SK-N-SH treated with all-trans-retinoic acid at 6 μM for 48 hours (cell line): ENCODE results near the gene DPYSL3.

ENCODE experiments used
- ATAC-seq: fragments of 200-7000 bp; cut with Tn5 transposase; 3 replicates; pipeline ENCODE4 v1.9.1; 2020; ENCODE audit warnings: mild to moderate bottlenecking, moderate library complexity
- ARNTL ChIP-seq: fragments of 450-650 bp; formaldehyde crosslinking; IDR thresholded peaks from 2 replicates; pipeline ENCODE4 v1.5.0; 2020; ENCODE audit warnings: low read depth, mild to moderate bottlenecking, moderate library complexity, borderline replicate concordance
- BACH2 ChIP-seq: fragments of 250-450 bp; sonication (Bioruptor Pico); IDR thresholded peaks from 2 replicates; pipeline ENCODE4 v1.9.0; 2021; ENCODE audit warnings: mild to moderate bottlenecking, borderline replicate concordance
- CSRNP3 ChIP-seq: fragments of 250-450 bp; sonication (Bioruptor Pico); IDR thresholded peaks from 2 replicates; pipeline ENCODE4 v1.5.1; 2021; ENCODE audit warnings: mild to moderate bottlenecking, moderate library complexity
- ESRRG ChIP-seq: fragments of 250-450 bp; sonication (Bioruptor Pico); IDR thresholded peaks from 2 replicates; pipeline ENCODE4 v1.6.1; 2021; ENCODE audit warnings: mild to moderate bottlenecking
- GLIS3 ChIP-seq: fragments of 250-450 bp; sonication (Bioruptor Pico); IDR thresholded peaks from 2 replicates; pipeline ENCODE4 v1.5.0; 2020; ENCODE audit warnings: mild to moderate bottlenecking, moderate library complexity
- ISL1 ChIP-seq: fragments of 250-450 bp; sonication (Bioruptor Pico); IDR thresholded peaks from 2 replicates; pipeline ENCODE4 v2.1.2; 2022; ENCODE audit warnings: mild to moderate bottlenecking, moderate library complexity
- OSR1 ChIP-seq: fragments of 250-450 bp; sonication (Bioruptor Pico); IDR thresholded peaks from 2 replicates; pipeline ENCODE4 v1.8.0; 2022; ENCODE audit warnings: moderate library complexity, mild to moderate bottlenecking, inconsistent platforms
- PPARA ChIP-seq: fragments of 250-450 bp; sonication (Bioruptor Pico); IDR thresholded peaks from 2 replicates; pipeline ENCODE4 v1.5.0; 2020; ENCODE audit warnings: mild to moderate bottlenecking, borderline replicate concordance
- RARB ChIP-seq: fragments of 250-450 bp; sonication (Bioruptor Pico); IDR thresholded peaks from 2 replicates; pipeline ENCODE4 v1.8.0; 2021; ENCODE audit warnings: mild to moderate bottlenecking, moderate library complexity
- SNAI2 ChIP-seq: fragments of 250-450 bp; sonication (Bioruptor Pico); IDR thresholded peaks from 2 replicates; pipeline ENCODE4 v1.5.0; 2020; ENCODE audit warnings: mild to moderate bottlenecking, moderate library complexity
- ZC3H10 ChIP-seq: fragments of 250-450 bp; sonication (Bioruptor Pico); IDR thresholded peaks from 2 replicates; pipeline ENCODE4 v1.5.1; 2021; ENCODE audit warnings: mild to moderate bottlenecking, moderate library complexity
- ZFP3 ChIP-seq: fragments of 250-450 bp; sonication (Bioruptor Pico); IDR thresholded peaks from 2 replicates; pipeline ENCODE4 v1.5.0; 2020; ENCODE audit warnings: mild to moderate bottlenecking, moderate library complexity
- ZFP30 ChIP-seq: fragments of 450-650 bp; formaldehyde crosslinking; IDR thresholded peaks from 2 replicates; pipeline ENCODE4 v1.5.0; 2022; ENCODE audit warnings: mild to moderate bottlenecking, moderate library complexity
- ZNF70 ChIP-seq: fragments of 450-650 bp; formaldehyde crosslinking; IDR thresholded peaks from 2 replicates; pipeline ENCODE4 v1.5.0; 2020; ENCODE audit warnings: mild to moderate bottlenecking, moderate library complexity
- ZNF8 ChIP-seq: fragments of 450-650 bp; formaldehyde crosslinking; IDR thresholded peaks from 2 replicates; pipeline ENCODE4 v1.5.0; 2020; ENCODE audit warnings: mild to moderate bottlenecking, moderate library complexity
- TF ChIP-seq, protein P1 (sequence below): fragments of 250-450 bp; sonication (Bioruptor Pico); IDR thresholded peaks from 2 replicates; pipeline ENCODE4 v1.8.0; 2020; ENCODE audit warnings: mild to moderate bottlenecking, moderate library complexity, borderline replicate concordance
- TF ChIP-seq, protein P2 (sequence below): fragments of 250-450 bp; sonication (Bioruptor Pico); IDR thresholded peaks from 2 replicates; pipeline ENCODE4 v1.5.0; 2020; ENCODE audit warnings: mild to moderate bottlenecking, moderate library complexity
- TF ChIP-seq, protein P3 (sequence below): fragments of 250-450 bp; sonication (Bioruptor Pico); IDR thresholded peaks from 2 replicates; pipeline ENCODE4 v1.8.0; 2021; ENCODE audit warnings: low read depth, mild to moderate bottlenecking, moderate library complexity, borderline replicate concordance

The DPYSL3 gene

GRCh38 chr5:147544556-147544955, 34.7 kb upstream of the DPYSL3 start (continued):
- TF ChIP-seq PPARA (CRISPR knock-in tag), result no peak
- TF ChIP-seq ZFP30 (CRISPR knock-in tag), result no peak
- TF ChIP-seq RARB (CRISPR knock-in tag), result no peak
- TF ChIP-seq ZNF8 (CRISPR knock-in tag), result no peak
- no peak for TF ChIP-seq ISL1 (CRISPR knock-in tag)
- no peak for TF ChIP-seq ESRRG (CRISPR knock-in tag)
- TF ChIP-seq SNAI2, result no peak
- no peak for TF ChIP-seq ZNF70 (CRISPR knock-in tag)
- TF ChIP-seq ARNTL (CRISPR knock-in tag), result no peak
- TF ChIP-seq ZFP3, result no peak

- peak; percentile 82 for ATAC-seq
- no peak for TF ChIP-seq ZFP30 (CRISPR knock-in tag)
Observed at GRCh38 chr5:147539053-147539452, 29.2 kb upstream of the DPYSL3 start.

GRCh38 chr5:147538236-147538635, 28.4 kb upstream of the DPYSL3 start:
- TF ChIP-seq SNAI2 (no peak), GLIS3 (CRISPR knock-in tag) (no peak), CSRNP3 (CRISPR knock-in tag) (no peak)
- TF ChIP-seq, protein P1, sequence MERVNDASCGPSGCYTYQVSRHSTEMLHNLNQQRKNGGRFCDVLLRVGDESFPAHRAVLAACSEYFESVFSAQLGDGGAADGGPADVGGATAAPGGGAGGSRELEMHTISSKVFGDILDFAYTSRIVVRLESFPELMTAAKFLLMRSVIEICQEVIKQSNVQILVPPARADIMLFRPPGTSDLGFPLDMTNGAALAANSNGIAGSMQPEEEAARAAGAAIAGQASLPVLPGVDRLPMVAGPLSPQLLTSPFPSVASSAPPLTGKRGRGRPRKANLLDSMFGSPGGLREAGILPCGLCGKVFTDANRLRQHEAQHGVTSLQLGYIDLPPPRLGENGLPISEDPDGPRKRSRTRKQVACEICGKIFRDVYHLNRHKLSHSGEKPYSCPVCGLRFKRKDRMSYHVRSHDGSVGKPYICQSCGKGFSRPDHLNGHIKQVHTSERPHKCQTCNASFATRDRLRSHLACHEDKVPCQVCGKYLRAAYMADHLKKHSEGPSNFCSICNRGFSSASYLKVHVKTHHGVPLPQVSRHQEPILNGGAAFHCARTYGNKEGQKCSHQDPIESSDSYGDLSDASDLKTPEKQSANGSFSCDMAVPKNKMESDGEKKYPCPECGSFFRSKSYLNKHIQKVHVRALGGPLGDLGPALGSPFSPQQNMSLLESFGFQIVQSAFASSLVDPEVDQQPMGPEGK (CRISPR knock-in tag), result no peak
- TF ChIP-seq, protein P2, sequence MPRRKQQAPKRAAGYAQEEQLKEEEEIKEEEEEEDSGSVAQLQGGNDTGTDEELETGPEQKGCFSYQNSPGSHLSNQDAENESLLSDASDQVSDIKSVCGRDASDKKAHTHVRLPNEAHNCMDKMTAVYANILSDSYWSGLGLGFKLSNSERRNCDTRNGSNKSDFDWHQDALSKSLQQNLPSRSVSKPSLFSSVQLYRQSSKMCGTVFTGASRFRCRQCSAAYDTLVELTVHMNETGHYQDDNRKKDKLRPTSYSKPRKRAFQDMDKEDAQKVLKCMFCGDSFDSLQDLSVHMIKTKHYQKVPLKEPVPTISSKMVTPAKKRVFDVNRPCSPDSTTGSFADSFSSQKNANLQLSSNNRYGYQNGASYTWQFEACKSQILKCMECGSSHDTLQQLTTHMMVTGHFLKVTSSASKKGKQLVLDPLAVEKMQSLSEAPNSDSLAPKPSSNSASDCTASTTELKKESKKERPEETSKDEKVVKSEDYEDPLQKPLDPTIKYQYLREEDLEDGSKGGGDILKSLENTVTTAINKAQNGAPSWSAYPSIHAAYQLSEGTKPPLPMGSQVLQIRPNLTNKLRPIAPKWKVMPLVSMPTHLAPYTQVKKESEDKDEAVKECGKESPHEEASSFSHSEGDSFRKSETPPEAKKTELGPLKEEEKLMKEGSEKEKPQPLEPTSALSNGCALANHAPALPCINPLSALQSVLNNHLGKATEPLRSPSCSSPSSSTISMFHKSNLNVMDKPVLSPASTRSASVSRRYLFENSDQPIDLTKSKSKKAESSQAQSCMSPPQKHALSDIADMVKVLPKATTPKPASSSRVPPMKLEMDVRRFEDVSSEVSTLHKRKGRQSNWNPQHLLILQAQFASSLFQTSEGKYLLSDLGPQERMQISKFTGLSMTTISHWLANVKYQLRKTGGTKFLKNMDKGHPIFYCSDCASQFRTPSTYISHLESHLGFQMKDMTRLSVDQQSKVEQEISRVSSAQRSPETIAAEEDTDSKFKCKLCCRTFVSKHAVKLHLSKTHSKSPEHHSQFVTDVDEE (CRISPR knock-in tag), result no peak
- ATAC-seq, result no peak

DNA sequence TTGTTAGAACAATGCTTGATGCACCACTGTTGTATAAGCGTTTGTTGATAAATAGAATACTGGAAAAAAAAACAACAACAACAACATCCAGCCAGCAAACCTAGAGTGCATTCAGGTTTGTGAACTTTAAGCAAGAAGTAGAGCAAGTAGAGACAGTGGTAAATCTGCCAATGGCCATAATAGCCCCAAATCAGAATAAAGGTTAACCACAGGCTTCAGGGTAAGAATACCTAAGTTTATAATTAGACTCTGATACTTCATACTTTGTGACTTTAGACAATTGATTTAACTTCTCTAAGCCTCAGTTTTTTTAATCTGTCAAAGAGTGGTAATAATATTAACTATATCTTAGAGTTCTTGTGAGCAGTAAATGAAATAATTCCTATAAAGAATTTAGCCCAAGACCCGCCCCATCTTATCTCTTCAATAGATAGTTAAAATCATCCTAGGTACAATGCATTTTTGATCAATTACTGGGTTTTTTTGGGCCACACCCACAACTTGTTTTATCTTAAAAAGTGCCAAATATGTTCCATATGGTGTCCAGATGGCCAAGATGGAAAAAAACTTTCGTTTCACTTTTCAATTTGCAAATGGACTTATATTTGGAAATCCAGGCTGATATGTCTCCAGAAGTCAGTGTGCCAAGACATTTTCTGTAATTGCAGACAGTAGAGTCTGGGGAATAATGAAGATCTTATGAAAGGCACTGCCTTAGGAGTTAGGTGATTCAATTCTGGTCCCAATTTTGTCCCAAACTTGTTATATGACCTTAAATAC, 24.5 kb upstream of the DPYSL3 start:
- TF ChIP-seq GLIS3 (CRISPR knock-in tag) (no peak), ZC3H10 (CRISPR knock-in tag) (no peak), ZNF8 (CRISPR knock-in tag) (no peak), SNAI2 (no peak), ZFP30 (CRISPR knock-in tag) (no peak), OSR1 (no peak), CSRNP3 (CRISPR knock-in tag) (no peak), BACH2 (CRISPR knock-in tag) (no peak)
- TF ChIP-seq, protein P3, sequence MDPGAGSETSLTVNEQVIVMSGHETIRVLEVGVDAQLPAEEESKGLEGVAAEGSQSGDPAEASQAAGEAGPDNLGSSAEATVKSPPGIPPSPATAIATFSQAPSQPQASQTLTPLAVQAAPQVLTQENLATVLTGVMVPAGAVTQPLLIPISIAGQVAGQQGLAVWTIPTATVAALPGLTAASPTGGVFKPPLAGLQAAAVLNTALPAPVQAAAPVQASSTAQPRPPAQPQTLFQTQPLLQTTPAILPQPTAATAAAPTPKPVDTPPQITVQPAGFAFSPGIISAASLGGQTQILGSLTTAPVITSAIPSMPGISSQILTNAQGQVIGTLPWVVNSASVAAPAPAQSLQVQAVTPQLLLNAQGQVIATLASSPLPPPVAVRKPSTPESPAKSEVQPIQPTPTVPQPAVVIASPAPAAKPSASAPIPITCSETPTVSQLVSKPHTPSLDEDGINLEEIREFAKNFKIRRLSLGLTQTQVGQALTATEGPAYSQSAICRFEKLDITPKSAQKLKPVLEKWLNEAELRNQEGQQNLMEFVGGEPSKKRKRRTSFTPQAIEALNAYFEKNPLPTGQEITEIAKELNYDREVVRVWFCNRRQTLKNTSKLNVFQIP (CRISPR knock-in tag), result no peak
- ATAC-seq, result peak; percentile 8
